HCT116 (cell line): ENCODE measurements around the gene DMD.

ENCODE experiments used
- CEBPB ChIP-seq: IDR thresholded peaks from 2 replicates; pipeline ENCODE4 v1.6.1; 2012; ENCODE audit warnings: low read depth
- EGR1 ChIP-seq: IDR thresholded peaks from 2 replicates; pipeline ENCODE4 v1.6.1; 2012; ENCODE audit warnings: low read depth
- EZH2 ChIP-seq: fragments of 200-600 bp; sonication (generic); IDR thresholded peaks from 2 replicates; pipeline ENCODE4 v1.6.1; 2017; ENCODE audit warnings: antibody characterized with exemption, mixed run types
- POLR2A ChIP-seq: IDR thresholded peaks from 2 replicates; pipeline ENCODE4 v1.7.0; 2011; ENCODE audit warnings: borderline replicate concordance; ENCODE audit not compliant: insufficient read depth, insufficient read length; ENCODE audit errors: extremely low read depth
- ZNF274 ChIP-seq: fragments of 200-500 bp; sonication (Bioruptor generic); IDR thresholded peaks from 2 replicates; pipeline ENCODE4 v1.6.1; 2014; ENCODE audit warnings: mild to moderate bottlenecking, low read depth, low read length, inconsistent platforms
- TF ChIP-seq, protein P1 (sequence below), 3 experiments: fragments of 200-600 bp in 1 of 3; sonication (generic) in 1 of 3; IDR thresholded peaks in 2 of 3; conservative IDR thresholded peaks in 1 of 3; 2 replicates each; pipeline ENCODE4 v1.5.1; 2012 to 2017; ENCODE audit warnings: low read depth in 2 of 3, low read length in 2 of 3, antibody characterized with exemption in 1 of 3, borderline replicate concordance in 1 of 3, control low read depth in 1 of 3, mild to moderate bottlenecking in 1 of 3, mixed read lengths in 1 of 3, mixed run types in 1 of 3, moderate library complexity in 1 of 3; ENCODE audit not compliant: insufficient read depth in 1 of 3

GRCh38 chrX:33210156-33210555, 1.2 kb downstream of the DMD start:
- TF ChIP-seq, protein P1, sequence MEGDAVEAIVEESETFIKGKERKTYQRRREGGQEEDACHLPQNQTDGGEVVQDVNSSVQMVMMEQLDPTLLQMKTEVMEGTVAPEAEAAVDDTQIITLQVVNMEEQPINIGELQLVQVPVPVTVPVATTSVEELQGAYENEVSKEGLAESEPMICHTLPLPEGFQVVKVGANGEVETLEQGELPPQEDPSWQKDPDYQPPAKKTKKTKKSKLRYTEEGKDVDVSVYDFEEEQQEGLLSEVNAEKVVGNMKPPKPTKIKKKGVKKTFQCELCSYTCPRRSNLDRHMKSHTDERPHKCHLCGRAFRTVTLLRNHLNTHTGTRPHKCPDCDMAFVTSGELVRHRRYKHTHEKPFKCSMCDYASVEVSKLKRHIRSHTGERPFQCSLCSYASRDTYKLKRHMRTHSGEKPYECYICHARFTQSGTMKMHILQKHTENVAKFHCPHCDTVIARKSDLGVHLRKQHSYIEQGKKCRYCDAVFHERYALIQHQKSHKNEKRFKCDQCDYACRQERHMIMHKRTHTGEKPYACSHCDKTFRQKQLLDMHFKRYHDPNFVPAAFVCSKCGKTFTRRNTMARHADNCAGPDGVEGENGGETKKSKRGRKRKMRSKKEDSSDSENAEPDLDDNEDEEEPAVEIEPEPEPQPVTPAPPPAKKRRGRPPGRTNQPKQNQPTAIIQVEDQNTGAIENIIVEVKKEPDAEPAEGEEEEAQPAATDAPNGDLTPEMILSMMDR (IDR thresholded peaks at IDR 0.05 in 2 of 3, conservative IDR thresholded peaks at IDR 0.05 in 1 of 3; ENCODE audit: borderline replicate concordance in 1 of 3, insufficient read depth in 1 of 3, low read depth in 2 of 3, low read length in 2 of 3): no peak
- no peak for TF ChIP-seq CEBPB
- TF ChIP-seq EGR1: no peak
- TF ChIP-seq POLR2A: no peak
- no peak for TF ChIP-seq ZNF274
- TF ChIP-seq EZH2: no peak
